ENCODE measurements around the gene SETD2.

DNA sequence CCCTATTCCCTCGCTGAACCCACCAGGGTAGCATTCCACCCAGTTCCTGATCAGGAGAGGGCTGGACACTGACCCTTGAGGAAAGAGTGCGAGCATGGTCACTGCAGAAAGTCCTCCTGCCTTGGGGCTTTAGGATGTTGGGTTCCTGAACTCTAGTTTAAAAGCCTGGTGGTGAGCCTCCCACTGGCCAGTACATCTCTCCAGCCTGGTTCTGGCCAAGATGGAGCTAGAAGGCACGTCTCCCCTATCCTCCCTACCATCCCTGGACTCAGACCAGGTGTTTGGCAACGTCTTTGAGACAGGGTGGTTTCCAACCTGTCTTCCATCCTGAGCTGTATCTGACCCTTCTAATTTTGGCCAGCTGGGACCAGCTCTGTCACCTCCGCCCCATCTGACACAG is 153.0 kb downstream of the SETD2 start:
- TF ChIP-seq, protein P1, sequence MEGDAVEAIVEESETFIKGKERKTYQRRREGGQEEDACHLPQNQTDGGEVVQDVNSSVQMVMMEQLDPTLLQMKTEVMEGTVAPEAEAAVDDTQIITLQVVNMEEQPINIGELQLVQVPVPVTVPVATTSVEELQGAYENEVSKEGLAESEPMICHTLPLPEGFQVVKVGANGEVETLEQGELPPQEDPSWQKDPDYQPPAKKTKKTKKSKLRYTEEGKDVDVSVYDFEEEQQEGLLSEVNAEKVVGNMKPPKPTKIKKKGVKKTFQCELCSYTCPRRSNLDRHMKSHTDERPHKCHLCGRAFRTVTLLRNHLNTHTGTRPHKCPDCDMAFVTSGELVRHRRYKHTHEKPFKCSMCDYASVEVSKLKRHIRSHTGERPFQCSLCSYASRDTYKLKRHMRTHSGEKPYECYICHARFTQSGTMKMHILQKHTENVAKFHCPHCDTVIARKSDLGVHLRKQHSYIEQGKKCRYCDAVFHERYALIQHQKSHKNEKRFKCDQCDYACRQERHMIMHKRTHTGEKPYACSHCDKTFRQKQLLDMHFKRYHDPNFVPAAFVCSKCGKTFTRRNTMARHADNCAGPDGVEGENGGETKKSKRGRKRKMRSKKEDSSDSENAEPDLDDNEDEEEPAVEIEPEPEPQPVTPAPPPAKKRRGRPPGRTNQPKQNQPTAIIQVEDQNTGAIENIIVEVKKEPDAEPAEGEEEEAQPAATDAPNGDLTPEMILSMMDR (conservative IDR thresholded peaks at IDR 0.05; ENCODE audit: low read depth, low read length), result no peak
- no peak for TF ChIP-seq EZH2 (IDR thresholded peaks at IDR 0.05; ENCODE audit: borderline replicate concordance, low read depth, low read length, poor library complexity, severe bottlenecking)

All from A673 (cell line).